Fibroblast of mammary gland (primary cell): ENCODE measurements around the gene CD209.

Experiments used
- DNase-seq: peaks from one replicate; pipeline ENCODE4 v3.0.0-alpha.2; 2010; ENCODE audit warnings: low read depth
- H3K4me3 ChIP-seq: 2 replicates; pipeline ENCODE4 v1.5.1; 2011; ENCODE audit warnings: low read depth, mild to moderate bottlenecking, low read length, moderate library complexity; ENCODE audit not compliant: control insufficient read depth
- TF ChIP-seq, protein P1 (sequence below): conservative IDR thresholded peaks from 2 replicates; pipeline ENCODE4 v1.5.1; 2011; ENCODE audit warnings: low read depth, low read length, inconsistent platforms; ENCODE audit not compliant: control insufficient read depth, insufficient read depth

CD209 gene

DNA sequence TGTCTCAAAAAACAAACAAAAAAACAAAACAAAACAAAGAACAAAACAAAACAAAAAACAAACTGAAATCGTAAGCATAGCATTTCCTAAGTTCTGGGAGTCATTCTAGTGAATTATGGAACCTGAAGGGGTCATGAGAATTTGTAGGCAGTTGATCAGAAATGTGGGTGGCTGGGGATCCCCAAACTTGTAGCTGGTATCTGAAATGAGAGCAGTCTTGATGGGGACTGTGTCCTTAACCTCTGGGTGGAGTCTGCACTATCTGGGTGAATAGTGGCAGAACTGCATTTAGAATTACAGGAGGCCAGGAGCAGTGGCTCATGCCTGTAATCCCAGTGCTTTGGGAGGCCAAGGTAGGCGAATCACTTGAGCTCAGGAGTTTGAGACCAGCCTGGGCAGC is 21.5 kb downstream of the CD209 start:
- TF ChIP-seq, protein P1, sequence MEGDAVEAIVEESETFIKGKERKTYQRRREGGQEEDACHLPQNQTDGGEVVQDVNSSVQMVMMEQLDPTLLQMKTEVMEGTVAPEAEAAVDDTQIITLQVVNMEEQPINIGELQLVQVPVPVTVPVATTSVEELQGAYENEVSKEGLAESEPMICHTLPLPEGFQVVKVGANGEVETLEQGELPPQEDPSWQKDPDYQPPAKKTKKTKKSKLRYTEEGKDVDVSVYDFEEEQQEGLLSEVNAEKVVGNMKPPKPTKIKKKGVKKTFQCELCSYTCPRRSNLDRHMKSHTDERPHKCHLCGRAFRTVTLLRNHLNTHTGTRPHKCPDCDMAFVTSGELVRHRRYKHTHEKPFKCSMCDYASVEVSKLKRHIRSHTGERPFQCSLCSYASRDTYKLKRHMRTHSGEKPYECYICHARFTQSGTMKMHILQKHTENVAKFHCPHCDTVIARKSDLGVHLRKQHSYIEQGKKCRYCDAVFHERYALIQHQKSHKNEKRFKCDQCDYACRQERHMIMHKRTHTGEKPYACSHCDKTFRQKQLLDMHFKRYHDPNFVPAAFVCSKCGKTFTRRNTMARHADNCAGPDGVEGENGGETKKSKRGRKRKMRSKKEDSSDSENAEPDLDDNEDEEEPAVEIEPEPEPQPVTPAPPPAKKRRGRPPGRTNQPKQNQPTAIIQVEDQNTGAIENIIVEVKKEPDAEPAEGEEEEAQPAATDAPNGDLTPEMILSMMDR, result no peak
- DNase-seq, result no peak
- H3K4me3 ChIP-seq, result no peak overlapping the region

DNA sequence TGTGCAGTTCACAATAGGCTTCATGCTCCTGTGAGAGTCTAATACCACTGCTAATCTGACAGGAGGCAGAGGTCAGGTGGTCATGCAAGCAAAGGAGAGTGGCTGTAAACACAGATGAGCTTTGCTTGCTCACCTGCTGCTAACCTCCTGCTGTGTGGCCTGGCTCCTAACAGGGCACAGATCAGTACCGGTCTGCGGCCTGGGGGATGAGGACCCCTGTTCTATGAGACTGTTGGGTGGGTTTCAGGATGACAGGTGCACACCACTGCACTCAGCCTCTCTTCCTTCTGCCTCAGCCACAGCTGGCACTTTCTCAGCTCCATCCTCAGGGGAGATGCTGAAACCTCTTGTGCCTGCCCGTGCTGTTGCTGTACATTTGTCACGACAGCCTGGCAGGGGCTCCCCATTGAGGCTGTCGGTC is 25.1 kb downstream of the CD209 start:
- TF ChIP-seq, protein P1, result no peak
- no peak for DNase-seq
- no peak overlapping the region for H3K4me3 ChIP-seq

DNA sequence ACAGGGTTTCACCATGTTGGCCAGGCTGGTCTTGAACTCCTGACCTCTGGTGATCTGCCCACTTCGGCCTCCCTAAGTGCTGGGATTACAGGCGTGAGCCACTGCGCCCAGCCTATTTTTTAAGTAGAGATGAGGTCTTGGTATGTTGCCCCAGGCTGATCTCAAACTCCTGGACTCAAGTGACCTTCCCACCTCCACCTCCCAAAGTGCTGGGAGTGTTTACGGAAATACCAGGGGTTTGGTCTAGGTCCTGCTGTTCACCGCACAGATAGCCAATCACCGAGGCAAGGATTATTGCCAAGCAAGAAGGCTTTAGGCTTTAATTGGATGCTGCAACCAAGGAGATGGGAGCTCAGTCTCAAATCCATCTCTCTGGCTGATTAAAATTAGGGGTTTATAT is 27.0 kb downstream of the CD209 start:
- no peak overlapping the region for H3K4me3 ChIP-seq
- no peak for DNase-seq
- TF ChIP-seq, protein P1, result no peak

DNA sequence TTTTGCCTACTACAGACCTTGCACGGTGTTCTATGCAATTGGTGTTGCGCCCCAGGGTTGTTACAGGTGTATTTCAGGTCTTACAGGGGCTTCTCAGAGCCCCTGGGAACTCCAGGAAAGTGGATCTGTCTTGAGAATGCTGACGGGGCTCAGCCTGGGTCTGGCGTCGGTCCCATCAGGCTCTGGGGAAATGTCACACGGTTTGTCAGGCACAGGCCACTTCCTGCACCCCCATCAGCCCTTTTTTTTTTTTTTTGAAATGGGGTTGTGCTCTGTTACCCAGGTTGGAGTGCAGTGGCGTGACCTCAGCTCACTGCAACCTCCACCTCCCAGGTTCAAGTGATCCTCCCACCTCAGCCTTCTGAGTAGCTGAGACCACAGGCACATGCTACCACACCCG is 28.7 kb downstream of the CD209 start:
- no peak for DNase-seq
- TF ChIP-seq, protein P1, result no peak
- no peak overlapping the region for H3K4me3 ChIP-seq

DNA sequence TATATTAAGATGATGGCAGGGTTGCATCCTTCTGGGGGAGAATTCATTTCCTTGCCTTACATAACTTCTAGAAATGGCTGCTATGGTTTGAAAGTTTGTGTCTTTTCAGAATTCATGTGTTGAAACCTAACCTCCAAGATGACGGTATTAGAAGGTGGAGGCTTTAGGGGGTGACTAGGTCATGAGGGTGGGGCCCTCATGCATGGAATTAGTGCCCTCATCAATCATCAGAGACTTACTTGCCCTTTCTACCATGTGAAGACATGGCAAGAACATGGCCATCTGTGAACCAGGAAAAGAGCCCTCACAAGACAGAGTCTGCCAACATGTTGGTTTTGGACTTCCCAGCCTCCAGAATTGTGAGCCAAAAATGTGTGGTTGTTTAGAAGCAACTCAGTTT is 30.6 kb downstream of the CD209 start:
- TF ChIP-seq, protein P1, result no peak
- DNase-seq, result no peak
- no peak overlapping the region for H3K4me3 ChIP-seq

DNA sequence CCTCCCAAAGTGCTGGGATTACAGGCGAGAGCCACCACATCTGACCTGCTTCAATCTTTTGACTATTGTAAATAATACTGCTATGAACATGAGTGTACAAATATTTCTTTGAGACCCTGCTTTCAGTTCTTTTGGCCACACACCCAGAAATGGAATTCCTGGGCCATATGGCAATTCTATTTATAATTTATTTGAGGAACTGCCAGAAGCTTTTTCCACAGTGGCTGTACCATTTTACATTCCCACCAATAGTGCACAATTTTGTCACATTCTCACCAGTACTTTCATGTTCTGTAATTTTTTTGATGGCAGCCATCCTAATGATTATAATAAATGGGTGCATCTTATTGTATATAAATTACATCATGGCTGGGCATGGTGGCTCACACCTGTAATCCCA is 31.7 kb downstream of the CD209 start:
- H3K4me3 ChIP-seq, result no peak overlapping the region
- no peak for DNase-seq
- TF ChIP-seq, protein P1, result no peak

DNA sequence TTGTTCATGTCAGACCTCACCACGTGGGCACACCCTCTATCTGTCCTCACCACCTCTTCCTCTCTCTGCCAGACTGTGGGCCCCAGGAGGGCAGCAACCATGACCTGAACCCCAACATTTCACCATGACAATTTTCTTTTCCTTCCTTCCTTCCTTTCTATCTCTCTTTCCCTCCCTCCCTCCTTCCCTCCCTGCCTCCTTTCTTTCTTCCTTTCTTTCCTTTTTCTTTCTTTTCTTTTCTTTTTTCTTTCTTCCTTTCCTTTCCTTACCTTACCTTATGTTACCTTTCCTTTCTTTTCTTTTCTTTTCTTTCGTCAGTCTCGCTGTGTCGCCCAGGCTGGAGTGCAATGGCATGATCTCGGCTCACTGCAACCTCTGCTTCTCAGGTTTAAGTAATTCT is 36.7 kb downstream of the CD209 start:
- TF ChIP-seq, protein P1, result no peak
- H3K4me3 ChIP-seq, result no peak overlapping the region

More for the DNA sequence above, 36.7 kb downstream of the CD209 start:
- no peak for DNase-seq
